ENCODE results near the gene DISP2. TPM values are rescaled to one million over a fixed set of nuclear protein-coding genes. Genes with fewer than 3 reads are reported as not detected.
A peak's percentile ranks its signal among the peaks of the same experiment; 100 is the strongest.

Gene DISP2
- total RNA-seq, 1 experiment from 2014 or later, result 1.3 TPM

- DNase-seq, result peak; percentile 74
- Mint-ChIP-seq H3K4me1 (ENCODE audit: low read depth, unreplicated experiment) (peaks cover 25% of the 10 kb centered on the region), H3K27me3 (ENCODE audit: unreplicated experiment) (no peaks in the 10 kb centered on the region), H3K9me3 (ENCODE audit: low read depth, unreplicated experiment) (no peaks in the 10 kb centered on the region), H3K36me3 (ENCODE audit: insufficient read depth, unreplicated experiment) (peaks cover 47% of the 10 kb centered on the region), H3K4me3 (ENCODE audit: low read depth, unreplicated experiment) (peak overlapping the region; percentile 77), H3K27ac (ENCODE audit: unreplicated experiment) (peak overlapping the region; percentile 89)
- peak; percentile 43 for TF ChIP-seq CTCF (IDR thresholded peaks at IDR 0.05; ENCODE audit: unreplicated experiment)
- CTCF ChIA-PET, result interaction anchor here (0.5 to 3.8 kb wide), 14 partner anchors 9 to 186 kb away, joined by 3 to 23 read pairs (median 4); partner anchors contain the start of genes INAFM2 and IVD
- intact Hi-C loops (cut with micrococcal nuclease; ENCODE audit: unreplicated experiment), result no loop called here
- BruUV-seq (replicated peaks), result no TSS peak
These were observed 19.9 kb upstream of the DISP2 start for GRCh38 chr15:40338041-40338657.

GRCh38 chr15:40338921-40339620, 18.9 kb upstream of the DISP2 start:
- TF ChIP-seq CTCF (IDR thresholded peaks at IDR 0.05; ENCODE audit: unreplicated experiment), result no peak
- peaks cover 44% of the 10 kb centered on the region for H3K36me3 Mint-ChIP-seq (ENCODE audit: insufficient read depth, unreplicated experiment)
- peak overlapping the region; percentile 77 for H3K4me3 Mint-ChIP-seq (ENCODE audit: low read depth, unreplicated experiment)
- peak; percentile 87 for DNase-seq
- H3K27ac Mint-ChIP-seq (ENCODE audit: unreplicated experiment), result peak overlapping the region; percentile 89
- no peaks in the 10 kb centered on the region for H3K27me3 Mint-ChIP-seq (ENCODE audit: unreplicated experiment)
- CTCF ChIA-PET, result interaction anchor here (0.5 to 3.8 kb wide), 14 partner anchors 10 to 187 kb away, joined by 3 to 23 read pairs (median 4); partner anchors contain the start of genes INAFM2, IVD and PLCB2
- no peaks in the 10 kb centered on the region for H3K9me3 Mint-ChIP-seq (ENCODE audit: low read depth, unreplicated experiment)
- BruUV-seq (replicated peaks), result TSS peak; percentile 98
- intact Hi-C loops (cut with micrococcal nuclease; ENCODE audit: unreplicated experiment), result no loop called here
- H3K4me1 Mint-ChIP-seq (ENCODE audit: low read depth, unreplicated experiment), result peaks cover 34% of the 10 kb centered on the region

GRCh38 chr15:40339621-40339945, 18.4 kb upstream of the DISP2 start:
- Mint-ChIP-seq H3K36me3 (ENCODE audit: insufficient read depth, unreplicated experiment) (peaks cover 44% of the 10 kb centered on the region), H3K9me3 (ENCODE audit: low read depth, unreplicated experiment) (no peaks in the 10 kb centered on the region), H3K4me1 (ENCODE audit: low read depth, unreplicated experiment) (peaks cover 34% of the 10 kb centered on the region), H3K4me3 (ENCODE audit: low read depth, unreplicated experiment) (peak overlapping the region; percentile 77), H3K27ac (ENCODE audit: unreplicated experiment) (peak overlapping the region; percentile 89), H3K27me3 (ENCODE audit: unreplicated experiment) (no peaks in the 10 kb centered on the region)
- BruUV-seq (replicated peaks), result no TSS peak
- TF ChIP-seq CTCF (IDR thresholded peaks at IDR 0.05; ENCODE audit: unreplicated experiment), result no peak
- DNase-seq, result no peak
- intact Hi-C loops (cut with micrococcal nuclease; ENCODE audit: unreplicated experiment), result no loop called here
- CTCF ChIA-PET, result interaction anchor here (0.5 to 3.8 kb wide), 10 partner anchors 12 to 270 kb away, joined by 3 to 23 read pairs (median 6); partner anchors contain the start of genes INAFM2 and PLCB2

GRCh38 chr15:40340038-40340739, 17.8 kb upstream of the DISP2 start:
- peak overlapping the region; percentile 77 for H3K4me3 Mint-ChIP-seq (ENCODE audit: low read depth, unreplicated experiment)
- CTCF ChIA-PET, result interaction anchor here (0.5 to 3.8 kb wide), 7 partner anchors 17 to 271 kb away, joined by 3 to 23 read pairs (median 4); partner anchors contain the start of genes DISP2, INAFM2 and PLCB2
- no peaks in the 10 kb centered on the region for H3K9me3 Mint-ChIP-seq (ENCODE audit: low read depth, unreplicated experiment)
- peaks cover 42% of the 10 kb centered on the region for H3K36me3 Mint-ChIP-seq (ENCODE audit: insufficient read depth, unreplicated experiment)
- TSS peak; percentile 39 for BruUV-seq (replicated peaks)
- intact Hi-C loops (cut with micrococcal nuclease; ENCODE audit: unreplicated experiment), result no loop called here
- peak overlapping the region; percentile 60 for H3K27ac Mint-ChIP-seq (ENCODE audit: unreplicated experiment)
- H3K27me3 Mint-ChIP-seq (ENCODE audit: unreplicated experiment), result no peaks in the 10 kb centered on the region
- no peak for TF ChIP-seq CTCF (IDR thresholded peaks at IDR 0.05; ENCODE audit: unreplicated experiment)
- H3K4me1 Mint-ChIP-seq (ENCODE audit: low read depth, unreplicated experiment), result peaks cover 34% of the 10 kb centered on the region
- peak; percentile 35 for DNase-seq

Measured in Calu3 (cell line).